Brain microvascular endothelial cell (primary cell): ENCODE measurements around the gene PEA15.

Source experiments
- DNase-seq: peaks from one replicate; pipeline ENCODE4 v3.0.0-alpha.2; 2020
- H3K27ac ChIP-seq: fragments of 250-450 bp; sonication (Bioruptor Pico); 2 replicates; pipeline ENCODE4 v1.5.1; 2020; ENCODE audit warnings: mild to moderate bottlenecking, moderate library complexity
- H3K27me3 ChIP-seq: fragments of 250-450 bp; sonication (Bioruptor Pico); replicated peaks from 2 replicates; pipeline ENCODE4 v1.5.1; 2020; ENCODE audit warnings: mild to moderate bottlenecking
- H3K36me3 ChIP-seq: fragments of 250-450 bp; sonication (Bioruptor Pico); replicated peaks from 2 replicates; pipeline ENCODE4 v1.5.1; 2020; ENCODE audit warnings: mild to moderate bottlenecking
- H3K4me3 ChIP-seq: 2 replicates; pipeline ENCODE4 v1.5.1; 2011; ENCODE audit warnings: low read depth, mild to moderate bottlenecking, control low read depth, low read length, moderate library complexity
- in situ Hi-C: cut with HindIII; loops from 2 replicates; pipeline ENCODE4 v1.10.0; 2017; ENCODE audit warnings: low sequenced_read_pairs, low pct_ligation_motif_present
- TF ChIP-seq, protein P1 (sequence below): IDR thresholded peaks from 2 replicates; pipeline ENCODE4 v1.5.1; 2011; ENCODE audit warnings: low read depth, mild to moderate bottlenecking, moderate library complexity, low read length, control low read depth, inconsistent platforms; ENCODE audit errors: missing control alignments

PEA15 gene

DNA sequence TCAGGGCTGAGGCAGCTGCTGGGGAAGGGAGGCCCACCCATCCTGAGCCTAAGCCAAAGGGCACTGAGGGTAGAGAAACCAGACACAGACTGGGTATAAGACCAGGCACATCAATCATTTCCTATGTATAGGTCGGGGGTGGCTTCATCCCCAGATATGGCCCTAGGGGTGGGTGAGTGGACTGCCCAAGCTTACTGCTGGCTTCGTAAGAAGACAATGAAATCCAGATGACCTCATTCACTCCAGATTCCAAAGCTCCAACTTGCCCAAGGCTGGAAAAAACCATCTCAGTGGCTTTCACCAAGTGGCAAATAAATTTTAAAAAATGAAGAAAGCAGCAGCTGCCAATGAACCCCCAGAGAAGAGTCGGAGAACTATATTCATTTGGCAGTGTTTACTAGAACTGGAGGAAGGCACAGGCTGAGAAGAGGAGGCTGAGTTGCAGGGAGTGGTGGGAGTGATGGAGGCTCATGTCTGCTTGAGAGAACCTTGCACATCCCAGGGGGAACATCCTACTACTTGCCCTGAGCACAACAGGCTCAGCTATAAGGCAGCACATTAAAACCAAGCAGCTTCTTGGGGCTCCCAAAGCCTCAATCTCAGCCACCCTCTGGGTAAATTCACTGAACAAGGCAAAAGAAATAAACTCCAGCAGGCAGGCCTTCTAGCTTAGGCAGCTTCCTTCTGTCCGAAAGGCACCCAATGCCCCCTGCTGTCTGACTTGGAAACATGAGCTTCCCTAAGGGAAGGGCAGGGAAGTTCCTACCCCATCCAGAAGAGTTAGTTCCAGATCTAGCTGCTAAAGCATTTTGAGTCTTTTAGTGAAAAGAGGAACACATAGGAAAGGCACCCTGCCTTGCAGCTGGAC, 14.1 kb downstream of the PEA15 start:
- Histone ChIP-seq H3K4me3 (no peak overlapping the region), H3K27me3 (no peaks in the 10 kb centered on the region), H3K36me3 (peaks cover 78% of the 10 kb centered on the region), H3K27ac (peak overlapping the region; percentile 45)
- in situ Hi-C loops: no loop called here
- peak; percentile 50 for DNase-seq
- TF ChIP-seq, protein P1, sequence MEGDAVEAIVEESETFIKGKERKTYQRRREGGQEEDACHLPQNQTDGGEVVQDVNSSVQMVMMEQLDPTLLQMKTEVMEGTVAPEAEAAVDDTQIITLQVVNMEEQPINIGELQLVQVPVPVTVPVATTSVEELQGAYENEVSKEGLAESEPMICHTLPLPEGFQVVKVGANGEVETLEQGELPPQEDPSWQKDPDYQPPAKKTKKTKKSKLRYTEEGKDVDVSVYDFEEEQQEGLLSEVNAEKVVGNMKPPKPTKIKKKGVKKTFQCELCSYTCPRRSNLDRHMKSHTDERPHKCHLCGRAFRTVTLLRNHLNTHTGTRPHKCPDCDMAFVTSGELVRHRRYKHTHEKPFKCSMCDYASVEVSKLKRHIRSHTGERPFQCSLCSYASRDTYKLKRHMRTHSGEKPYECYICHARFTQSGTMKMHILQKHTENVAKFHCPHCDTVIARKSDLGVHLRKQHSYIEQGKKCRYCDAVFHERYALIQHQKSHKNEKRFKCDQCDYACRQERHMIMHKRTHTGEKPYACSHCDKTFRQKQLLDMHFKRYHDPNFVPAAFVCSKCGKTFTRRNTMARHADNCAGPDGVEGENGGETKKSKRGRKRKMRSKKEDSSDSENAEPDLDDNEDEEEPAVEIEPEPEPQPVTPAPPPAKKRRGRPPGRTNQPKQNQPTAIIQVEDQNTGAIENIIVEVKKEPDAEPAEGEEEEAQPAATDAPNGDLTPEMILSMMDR: peak; percentile 80

DNA sequence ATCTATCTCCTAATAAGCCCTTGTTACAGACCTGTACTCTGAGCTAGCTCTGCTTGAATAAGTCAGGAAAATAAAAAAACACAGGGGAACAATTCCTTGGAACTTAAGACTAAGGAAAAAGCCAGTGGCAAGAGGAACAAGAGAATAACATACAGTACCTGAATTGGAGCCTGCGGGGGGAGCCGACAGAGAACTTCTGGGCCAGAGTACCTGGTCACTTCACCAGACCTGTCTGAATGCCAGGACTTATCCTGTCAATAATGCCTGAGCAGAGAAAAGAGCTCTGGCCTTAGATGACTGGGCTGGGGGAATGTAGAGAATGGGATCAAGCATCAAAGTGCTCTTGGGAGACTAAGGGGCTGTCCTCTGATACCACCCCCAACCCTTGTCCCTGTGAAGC, 15.1 kb downstream of the PEA15 start:
- no peak overlapping the region for H3K4me3 ChIP-seq
- peaks cover 78% of the 10 kb centered on the region for H3K36me3 ChIP-seq
- in situ Hi-C loops: no loop called here
- H3K27me3 ChIP-seq: no peaks in the 10 kb centered on the region
- no peak for DNase-seq
- no peak overlapping the region for H3K27ac ChIP-seq
- TF ChIP-seq, protein P1: no peak

DNA sequence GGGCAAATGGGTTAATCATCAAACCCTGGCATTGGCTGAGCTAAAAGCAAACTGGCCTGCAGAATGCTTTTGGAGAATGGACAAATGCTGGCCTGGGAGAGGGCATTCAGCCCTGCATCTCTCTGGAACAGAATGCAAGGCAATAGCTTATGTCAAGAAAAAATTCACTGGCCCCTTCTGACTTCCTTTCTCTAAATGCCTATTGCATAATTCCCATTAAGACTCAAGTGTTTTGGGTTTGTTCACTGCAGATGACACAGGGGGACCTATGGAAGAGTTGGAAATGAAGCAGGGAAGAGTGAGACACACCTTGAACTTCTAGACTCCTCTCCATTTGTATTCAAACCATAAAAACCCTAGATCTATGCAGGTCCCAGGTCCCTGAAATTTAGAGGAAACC, 15.9 kb downstream of the PEA15 start:
- TF ChIP-seq, protein P1: no peak
- H3K36me3 ChIP-seq: peaks cover 79% of the 10 kb centered on the region
- H3K4me3 ChIP-seq: no peak overlapping the region
- no peaks in the 10 kb centered on the region for H3K27me3 ChIP-seq
- H3K27ac ChIP-seq: no peak overlapping the region
- in situ Hi-C loops: no loop called here
- no peak for DNase-seq

DNA sequence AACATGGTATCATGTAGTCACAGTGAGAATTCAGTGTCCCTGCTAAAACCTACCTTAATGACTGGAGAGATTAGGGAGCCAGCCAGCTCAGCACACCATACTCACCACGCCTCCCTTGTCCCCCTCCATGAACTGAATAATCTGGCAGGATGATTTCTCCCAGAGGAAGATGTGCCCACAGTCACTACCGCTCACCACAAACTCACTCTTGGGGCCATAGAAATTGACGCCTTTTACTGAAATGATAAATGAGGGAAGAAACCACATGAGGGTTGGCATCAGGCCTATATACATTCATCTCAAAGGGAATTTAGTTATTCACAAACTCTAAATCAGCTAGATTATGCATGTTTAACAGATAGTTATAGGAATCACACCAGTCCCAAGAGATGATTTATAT, 17.4 kb downstream of the PEA15 start:
- H3K27ac ChIP-seq: no peak overlapping the region
- peaks cover 78% of the 10 kb centered on the region for H3K36me3 ChIP-seq
- no peak overlapping the region for H3K4me3 ChIP-seq
- TF ChIP-seq, protein P1: no peak
- no peak for DNase-seq
- H3K27me3 ChIP-seq: no peaks in the 10 kb centered on the region
- in situ Hi-C loops: no loop called here

DNA sequence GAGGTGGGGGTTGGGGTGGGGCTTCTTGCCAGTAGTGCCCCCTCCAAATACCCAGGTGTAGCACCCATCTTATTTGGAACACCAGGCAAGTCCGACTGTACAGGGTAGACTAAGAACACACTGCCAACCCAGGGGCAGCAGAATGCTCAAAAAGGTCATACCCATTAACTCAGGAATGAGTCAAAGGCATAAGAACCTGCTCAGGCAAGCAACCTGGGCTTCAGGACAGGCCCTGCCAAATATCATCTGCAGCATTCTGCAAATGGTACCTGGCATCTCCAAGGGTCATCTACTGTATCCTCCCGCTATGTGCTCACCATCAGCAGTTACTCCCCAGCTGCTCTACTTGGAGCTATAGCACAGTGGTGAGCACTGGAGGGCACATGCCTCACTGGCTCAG, 19.4 kb downstream of the PEA15 start:
- H3K27me3 ChIP-seq: no peaks in the 10 kb centered on the region
- in situ Hi-C loops: no loop called here
- H3K4me3 ChIP-seq: no peak overlapping the region
- H3K36me3 ChIP-seq: peaks cover 67% of the 10 kb centered on the region
- DNase-seq: no peak
- H3K27ac ChIP-seq: no peak overlapping the region
- TF ChIP-seq, protein P1: no peak
